Lung (tissue), 12 donors: ENCODE results near the gene GTF2A1L. TPM values are rescaled to one million over a fixed set of nuclear protein-coding genes. Genes with fewer than 3 reads are reported as not detected.

Experiments
- ATAC-seq: fragments of 200-7000 bp; cut with Tn5 transposase; one replicate; pipeline ENCODE4 v1.9.1; 2020; ENCODE audit warnings: moderate number of reproducible peaks; ENCODE audit not compliant: insufficient read depth, low FRiP score
- DNase-seq, 3 donors: peaks; one replicate each; pipeline ENCODE4 v3.0.0-alpha.2; 2013 to 2017
- H3K27ac ChIP-seq, 2 donors: one replicate each; pipeline ENCODE4 v1.5.1; 2013; ENCODE audit warnings: mild to moderate bottlenecking in 2 of 2, moderate library complexity in 2 of 2, control low read depth in 1 of 2, inconsistent platforms in 1 of 2, low read depth in 1 of 2, low read length in 1 of 2
- H3K27me3 ChIP-seq, 3 donors: one replicate each; pipeline ENCODE4 v1.5.1; 2013; ENCODE audit warnings: low read length in 2 of 3; ENCODE audit not compliant: control insufficient read depth in 3 of 3, insufficient read depth in 3 of 3
- H3K36me3 ChIP-seq, 4 donors: one replicate each; pipeline ENCODE4 v1.5.1; 2013; ENCODE audit warnings: low read length in 4 of 4, mild to moderate bottlenecking in 1 of 4, moderate library complexity in 1 of 4; ENCODE audit not compliant: control insufficient read depth in 4 of 4, insufficient read depth in 4 of 4
- H3K4me1 ChIP-seq, 5 donors: one replicate each; pipeline ENCODE4 v1.5.1; 2013; ENCODE audit warnings: low read length in 5 of 5, mild to moderate bottlenecking in 2 of 5, moderate library complexity in 1 of 5; ENCODE audit not compliant: control insufficient read depth in 5 of 5, insufficient read depth in 5 of 5
- H3K4me3 ChIP-seq: one replicate; pipeline ENCODE4 v1.5.1; 2013; ENCODE audit warnings: mild to moderate bottlenecking, control low read depth, moderate library complexity
- H3K9ac ChIP-seq, 2 donors: one replicate each; pipeline ENCODE4 v1.5.1; 2013; ENCODE audit warnings: low read length in 2 of 2, control low read depth in 1 of 2; ENCODE audit not compliant: insufficient read depth in 1 of 2
- H3K9me3 ChIP-seq, 4 donors: one replicate each; pipeline ENCODE4 v1.5.1; 2013; ENCODE audit warnings: low read length in 3 of 4, mild to moderate bottlenecking in 1 of 4, moderate library complexity in 1 of 4; ENCODE audit not compliant: control insufficient read depth in 4 of 4, insufficient read depth in 3 of 4
- CTCF ChIP-seq: IDR thresholded peaks from 2 replicates; pipeline ENCODE4 v1.5.1; 2012; ENCODE audit warnings: mild to moderate bottlenecking; ENCODE audit errors: control extremely low read depth, extremely low read depth
- WGBS, 2 donors: extraction: QIAGEN DNeasy Blood & Tissue Kit; methylation state at CpG; one replicate each; pipeline ENCODE4 v1.1.7; 2013; 5-methylcytosine and 5-hydroxymethylcytosine counted together
- polyA plus RNA-seq, 2 donors: library from polyadenylated mRNA; stranded (reverse); fragments of 200-250 nt; gene quantifications; one replicate each; pipeline ENCODE4 v1.2.1, GENCODE V29; 2013
- total RNA-seq, 2 donors: library from RNA; depleted of rRNA in 1 of 2; stranded (reverse); fragments of >200 nt in 1 of 2; gene quantifications; one replicate each; pipeline ENCODE4 v1.2.1, GENCODE V29; 2014 to 2021
- donor health status: control.
- donor health status: control.
- donor health status: Bipolar disorder and iron deficiency.
- donor health status: healthy.
- donor health status: DM: yes; HTN: yes; CAD: no.

The GTF2A1L gene
- total and polyA plus RNA-seq, 4 donors = 0.39 to 1.6 (median 0.51) TPM; not detected in 1

- no peaks in the 10 kb centered on the region for H3K4me1 ChIP-seq
- ATAC-seq (no peak), DNase-seq (peak in 1 of 3 donors; percentile 18)
- peaks cover 0 to 13% (median 0%) of the 10 kb centered on the region in 4 donors for H3K36me3 ChIP-seq
- no peak for TF ChIP-seq CTCF
- no peak overlapping the region for H3K9ac ChIP-seq
- 62 to 63% methylated on average over 7 of the region's 7 CpGs for WGBS, 2 donors
- no peaks in the 10 kb centered on the region for H3K27me3 ChIP-seq
- no peak overlapping the region for H3K4me3 ChIP-seq
- H3K27ac ChIP-seq = no peak overlapping the region
- H3K9me3 ChIP-seq = peaks cover 0 to 3% (median 0%) of the 10 kb centered on the region in 4 donors
Observed at GRCh38 chr2:48601349-48601748, 16.3 kb upstream of the GTF2A1L start.

- peaks cover 0 to 3% (median 0%) of the 10 kb centered on the region in 4 donors for H3K36me3 ChIP-seq
- 61 to 81% methylated on average over 5 of the region's 5 CpGs for WGBS, 2 donors
- H3K9me3 ChIP-seq = peaks cover 0 to 3% (median 0%) of the 10 kb centered on the region in 4 donors
- no peaks in the 10 kb centered on the region for H3K27me3 ChIP-seq
- H3K4me3 ChIP-seq = no peak overlapping the region
- H3K9ac ChIP-seq = no peak overlapping the region
- no peak overlapping the region for H3K27ac ChIP-seq
- DNase-seq = no peak
- H3K4me1 ChIP-seq = no peaks in the 10 kb centered on the region
- no peak for ATAC-seq
- no peak for TF ChIP-seq CTCF
Observed at GRCh38 chr2:48605482-48606175, 12.0 kb upstream of the GTF2A1L start.

DNA sequence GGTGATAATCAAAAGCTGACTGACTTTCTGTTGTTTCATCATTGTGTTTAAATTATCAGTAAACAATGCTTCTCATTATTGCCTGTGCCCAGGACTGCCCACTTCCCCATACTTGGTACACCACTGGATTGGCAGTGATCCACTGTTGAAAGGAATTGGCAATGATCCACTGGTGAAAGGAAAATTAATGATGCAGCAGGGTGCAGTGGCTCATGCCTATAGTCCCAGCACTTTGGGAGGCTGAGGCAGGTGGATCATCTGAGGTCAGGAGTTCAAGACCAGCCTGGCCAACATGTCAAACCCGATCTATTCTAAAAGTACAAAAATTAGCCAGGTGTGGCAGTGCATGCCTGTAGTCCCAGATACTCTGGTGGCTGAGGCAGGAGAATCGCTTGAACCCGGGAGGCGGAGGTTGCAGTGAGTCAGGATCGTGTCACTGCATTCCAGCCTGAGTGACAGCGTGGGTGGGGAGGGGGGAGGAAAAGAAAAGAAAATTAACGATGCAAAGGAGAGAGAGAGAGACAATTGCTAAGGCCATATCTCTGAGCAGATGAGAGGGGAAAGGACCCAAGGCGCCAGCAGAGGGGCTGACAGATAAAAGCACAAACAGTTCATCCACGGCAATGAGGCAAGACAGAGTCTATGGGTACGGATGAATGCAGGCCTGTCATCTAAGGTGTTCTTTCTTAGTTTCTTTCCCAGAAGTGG, 10.2 kb upstream of the GTF2A1L start:
- ATAC-seq = no peak
- 83 to 87% methylated on average over 10 of the region's 10 CpGs for WGBS, 2 donors
- Histone ChIP-seq H3K4me1 (no peaks in the 10 kb centered on the region), H3K9ac (no peak overlapping the region), H3K36me3 (no peaks in the 10 kb centered on the region), H3K27me3 (no peaks in the 10 kb centered on the region), H3K4me3 (no peak overlapping the region), H3K27ac (no peak overlapping the region), H3K9me3 (peaks cover 0 to 3% (median 0%) of the 10 kb centered on the region in 4 donors)
- DNase-seq = no peak
- no peak for TF ChIP-seq CTCF
